WTC11 (cell line): ENCODE results near the gene OR1J1.

Experiments used
- CBFB ChIP-seq: sonication (generic); formaldehyde crosslinking; IDR thresholded peaks from 2 replicates; pipeline ENCODE4 v1.8.1; 2022; ENCODE audit warnings: mild to moderate bottlenecking, low read depth, missing genetic modification reagents
- GRHL2 ChIP-seq: fragments of 250-450 bp; sonication (Bioruptor Pico); IDR thresholded peaks from 2 replicates; pipeline ENCODE4 v1.8.0; 2022; ENCODE audit warnings: mild to moderate bottlenecking, moderate library complexity; ENCODE audit not compliant: insufficient replicate concordance, severe bottlenecking
- MAX ChIP-seq: sonication (generic); formaldehyde crosslinking; IDR thresholded peaks from 2 replicates; pipeline ENCODE4 v1.8.0; 2022; ENCODE audit warnings: mild to moderate bottlenecking, missing genetic modification reagents
- NR2C2 ChIP-seq: sonication (generic); formaldehyde crosslinking; IDR thresholded peaks from 2 replicates; pipeline ENCODE4 v1.8.0; 2022; ENCODE audit warnings: mild to moderate bottlenecking, missing genetic modification reagents
- TCF7 ChIP-seq: sonication (generic); formaldehyde crosslinking; IDR thresholded peaks from 2 replicates; pipeline ENCODE4 v1.8.0; 2022; ENCODE audit warnings: mild to moderate bottlenecking, low read depth, missing genetic modification reagents, moderate library complexity
- TP53 ChIP-seq: sonication (generic); formaldehyde crosslinking; IDR thresholded peaks from 2 replicates; pipeline ENCODE4 v1.8.1; 2023; ENCODE audit warnings: mild to moderate bottlenecking, missing genetic modification reagents
- TF ChIP-seq, protein P1 (sequence below): fragments of 200-600 bp; IDR thresholded peaks from 2 replicates; pipeline ENCODE4 v1.8.0; 2022; ENCODE audit warnings: antibody characterized with exemption

DNA sequence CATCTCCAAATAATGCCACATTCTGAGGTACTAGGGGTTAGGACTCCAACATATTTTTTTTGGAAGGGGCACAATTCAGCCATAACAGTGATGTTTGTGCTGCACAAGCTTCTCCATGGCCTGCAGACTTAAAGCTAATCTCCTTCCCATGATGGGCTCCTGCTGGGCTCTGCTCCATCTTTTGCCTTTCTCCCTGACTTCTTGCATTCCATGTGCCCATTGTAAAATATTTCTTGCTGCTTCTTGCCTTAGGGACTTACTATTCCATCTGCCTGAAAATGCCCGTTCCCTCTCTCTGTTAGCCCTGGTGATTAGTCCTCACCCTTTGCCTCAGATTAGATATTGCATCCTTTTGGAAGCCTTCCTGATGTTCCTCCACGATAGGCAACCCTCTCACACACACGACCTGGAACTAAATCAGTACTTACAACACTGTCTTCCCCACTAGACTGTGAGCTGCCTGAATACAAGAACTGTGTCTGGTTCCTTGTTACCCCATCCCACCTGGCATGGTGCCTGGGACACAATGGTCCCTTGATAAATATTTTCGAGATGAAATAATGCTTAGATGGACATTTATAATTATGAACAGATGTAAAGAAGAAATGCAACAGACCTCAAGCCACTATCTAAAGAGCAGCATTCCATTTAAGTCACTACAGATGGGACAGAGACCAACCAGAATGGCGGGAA is 33.5 kb downstream of the OR1J1 start:
- TF ChIP-seq, protein P1, sequence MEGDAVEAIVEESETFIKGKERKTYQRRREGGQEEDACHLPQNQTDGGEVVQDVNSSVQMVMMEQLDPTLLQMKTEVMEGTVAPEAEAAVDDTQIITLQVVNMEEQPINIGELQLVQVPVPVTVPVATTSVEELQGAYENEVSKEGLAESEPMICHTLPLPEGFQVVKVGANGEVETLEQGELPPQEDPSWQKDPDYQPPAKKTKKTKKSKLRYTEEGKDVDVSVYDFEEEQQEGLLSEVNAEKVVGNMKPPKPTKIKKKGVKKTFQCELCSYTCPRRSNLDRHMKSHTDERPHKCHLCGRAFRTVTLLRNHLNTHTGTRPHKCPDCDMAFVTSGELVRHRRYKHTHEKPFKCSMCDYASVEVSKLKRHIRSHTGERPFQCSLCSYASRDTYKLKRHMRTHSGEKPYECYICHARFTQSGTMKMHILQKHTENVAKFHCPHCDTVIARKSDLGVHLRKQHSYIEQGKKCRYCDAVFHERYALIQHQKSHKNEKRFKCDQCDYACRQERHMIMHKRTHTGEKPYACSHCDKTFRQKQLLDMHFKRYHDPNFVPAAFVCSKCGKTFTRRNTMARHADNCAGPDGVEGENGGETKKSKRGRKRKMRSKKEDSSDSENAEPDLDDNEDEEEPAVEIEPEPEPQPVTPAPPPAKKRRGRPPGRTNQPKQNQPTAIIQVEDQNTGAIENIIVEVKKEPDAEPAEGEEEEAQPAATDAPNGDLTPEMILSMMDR = no peak
- TF ChIP-seq GRHL2 (CRISPR knock-in tag) (no peak), TP53 (CRISPR knock-in tag) (no peak), CBFB (no peak), TCF7 (CRISPR knock-in tag) (no peak), MAX (no peak), NR2C2 (CRISPR knock-in tag) (no peak)
